HTR-8/SVneo (cell line): ENCODE results near the gene WWP2.
A peak's percentile ranks its signal among the peaks of the same experiment; 100 is the strongest.
"Not testable (repeated sequence)": the region's sequence is repeated elsewhere in the genome, so short reads cannot be mapped to it uniquely, and the experiment has no call there.

Source experiments
- DNase-seq: peaks from one replicate; pipeline ENCODE4 v3.0.0; 2011; ENCODE audit warnings: low spot score, mixed read lengths; ENCODE audit not compliant: insufficient read length
- FAIRE-seq: peaks from 2 replicates; lab custom pipeline; 2011; peaks lifted over from hg19 to GRCh38; lab: Jason Lieb, UNC

Gene WWP2

DNA sequence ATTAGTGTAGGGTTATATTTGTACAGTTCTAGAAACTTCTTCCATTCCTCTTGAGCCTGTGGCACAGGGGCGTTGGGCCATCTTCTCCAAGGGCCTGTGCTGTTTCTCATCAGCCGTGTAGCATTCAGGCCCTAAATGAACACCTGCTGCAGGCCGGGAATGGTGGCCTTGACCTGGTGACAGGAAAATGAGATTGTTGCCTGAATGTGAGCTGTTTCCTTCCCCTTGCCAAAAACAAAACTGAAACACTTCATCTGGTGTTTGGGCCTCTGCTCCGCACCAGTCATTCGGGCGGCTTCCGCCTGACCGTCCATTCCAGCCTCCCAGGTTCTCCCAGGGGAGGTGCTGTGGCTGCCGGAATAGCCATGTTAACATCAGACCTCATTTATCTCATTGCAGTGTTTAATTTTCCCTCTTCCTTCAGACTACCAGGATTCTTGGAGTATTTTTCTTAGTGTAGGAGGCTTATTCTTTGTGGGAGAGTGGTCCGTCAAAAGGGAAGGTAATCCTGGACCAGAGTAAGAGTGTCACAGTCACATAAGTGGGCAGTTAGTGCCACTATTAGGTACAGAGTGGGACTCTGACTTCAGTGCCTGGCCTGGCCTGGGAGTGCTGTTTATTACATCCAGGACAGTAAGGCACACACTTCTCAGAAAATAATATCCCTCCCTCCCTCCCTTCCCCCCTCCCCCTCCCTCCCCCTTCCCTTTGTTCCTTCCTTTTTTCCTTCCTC lies 61.9 kb downstream of the WWP2 start:
- no peak for FAIRE-seq
- no peak for DNase-seq

DNA sequence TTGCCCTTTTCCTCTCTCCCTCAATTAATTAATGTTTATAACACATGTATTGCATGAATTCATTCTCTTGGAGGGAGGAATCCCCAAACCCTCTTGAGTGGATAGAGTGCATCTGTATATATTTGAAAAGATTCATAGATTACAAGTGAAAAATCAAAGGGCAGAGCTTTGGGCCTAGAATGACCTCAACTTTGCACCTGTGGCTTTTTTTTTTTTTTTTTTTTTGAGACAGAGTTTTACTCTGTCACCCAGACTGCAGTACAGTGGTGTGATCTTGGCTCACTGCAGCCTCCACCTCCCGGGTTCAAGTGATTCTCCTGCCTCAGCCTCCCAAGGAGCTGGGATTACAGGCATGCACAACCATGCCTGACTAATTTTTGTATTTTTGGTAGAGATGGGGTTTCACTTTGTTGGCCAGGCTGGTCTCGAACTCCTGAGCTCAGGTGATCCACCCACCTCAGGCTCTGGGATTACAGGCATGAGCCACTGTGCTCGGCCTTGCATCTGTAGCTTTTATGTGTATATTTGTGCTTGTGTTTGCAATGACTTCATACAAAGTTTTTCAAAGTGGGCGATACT lies 62.5 kb downstream of the WWP2 start:
- not testable (repeated sequence) for DNase-seq, FAIRE-seq

DNA sequence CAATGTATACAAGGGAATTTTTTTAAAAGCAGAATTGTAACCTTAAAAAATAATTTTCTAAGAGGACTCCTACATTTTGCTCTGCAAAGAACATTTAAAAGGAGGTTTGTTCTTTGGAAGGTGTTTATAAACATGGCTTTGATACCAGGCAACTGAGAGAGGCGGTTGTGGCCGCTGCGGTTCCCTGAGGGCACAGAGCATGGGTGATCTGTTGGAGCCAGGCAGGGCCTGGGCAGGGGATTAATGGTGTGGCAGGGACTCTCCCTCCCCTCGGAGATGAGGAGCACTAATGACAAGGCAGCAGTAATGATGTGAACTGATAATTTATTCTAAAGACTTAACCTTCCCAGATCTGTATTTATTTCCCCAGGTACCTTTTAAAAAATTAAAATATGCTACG lies 65.4 kb downstream of the WWP2 start:
- DNase-seq (no peak), FAIRE-seq (no peak)

DNA sequence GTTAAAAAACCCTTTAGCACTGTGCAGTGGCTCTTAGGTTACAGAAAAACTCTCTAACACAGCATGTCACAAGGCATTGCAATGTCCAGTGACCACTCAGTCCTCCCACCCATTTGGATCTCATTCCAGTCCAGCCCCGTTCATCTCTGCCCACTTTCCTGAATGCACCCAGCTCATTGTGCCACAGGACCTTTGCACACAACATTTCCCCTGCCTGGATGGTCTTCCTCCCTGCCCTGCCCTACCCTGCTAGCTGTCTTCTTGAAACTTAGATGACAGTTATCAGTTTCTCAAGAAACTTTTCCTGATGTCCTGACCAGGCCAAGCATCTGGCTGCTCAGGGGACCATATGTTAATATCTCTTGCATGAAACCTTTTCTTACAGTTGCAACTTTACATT lies 67.2 kb downstream of the WWP2 start:
- peak; percentile 23 for FAIRE-seq
- DNase-seq: no peak

DNA sequence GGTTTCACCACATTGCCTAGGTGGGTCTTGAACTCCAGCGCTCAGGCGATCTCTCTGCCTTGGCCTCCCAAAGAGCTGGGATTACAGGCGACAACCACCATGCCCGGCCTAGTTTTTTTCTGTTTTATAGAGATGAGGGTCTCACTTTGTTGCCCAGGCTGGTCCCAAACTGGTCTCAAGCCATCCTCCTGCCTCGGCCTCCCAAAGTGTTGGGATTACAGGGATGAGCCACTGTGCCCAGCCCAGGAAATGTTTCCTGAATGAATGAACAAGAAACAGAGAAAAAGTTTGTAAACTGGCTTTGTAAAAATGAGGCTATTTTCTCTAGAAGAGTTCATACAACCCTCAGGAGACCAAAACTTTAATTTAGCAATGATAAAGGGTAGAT lies 68.0 kb downstream of the WWP2 start:
- FAIRE-seq (no peak), DNase-seq (no peak)

DNA sequence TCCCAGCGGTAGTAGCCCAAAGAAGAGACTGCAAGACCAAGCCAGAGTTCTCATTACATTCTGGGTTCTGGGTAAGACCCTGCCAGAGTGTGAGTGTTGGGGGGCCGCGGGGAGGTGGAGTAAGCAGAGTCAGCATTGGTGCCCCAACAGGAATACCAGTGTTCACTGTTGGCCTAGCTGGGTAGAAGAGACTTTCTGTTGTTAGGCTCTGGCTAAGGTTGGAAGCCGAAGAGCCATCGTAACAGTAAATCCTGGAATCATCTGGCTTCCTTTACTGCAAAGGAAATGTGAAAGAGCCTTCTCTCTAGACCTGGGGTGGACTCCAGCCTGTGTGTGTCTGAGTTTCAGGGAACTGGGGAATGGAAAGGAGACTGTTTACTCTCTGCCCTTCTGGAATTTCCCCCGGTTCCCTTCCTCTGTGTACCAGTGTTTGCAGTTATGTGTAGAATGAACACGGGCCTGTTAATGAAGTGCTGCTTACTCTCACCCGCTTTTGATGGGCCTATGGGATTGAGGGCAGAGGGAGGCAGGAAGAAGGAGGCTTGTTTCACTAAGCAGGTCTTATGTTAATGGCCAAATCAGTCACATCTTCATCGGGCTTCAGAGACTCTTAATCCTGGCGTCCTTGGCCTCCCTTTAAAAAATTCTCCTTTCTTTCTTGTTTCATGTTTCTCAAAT lies 68.5 kb downstream of the WWP2 start:
- FAIRE-seq (no peak), DNase-seq (no peak)

DNA sequence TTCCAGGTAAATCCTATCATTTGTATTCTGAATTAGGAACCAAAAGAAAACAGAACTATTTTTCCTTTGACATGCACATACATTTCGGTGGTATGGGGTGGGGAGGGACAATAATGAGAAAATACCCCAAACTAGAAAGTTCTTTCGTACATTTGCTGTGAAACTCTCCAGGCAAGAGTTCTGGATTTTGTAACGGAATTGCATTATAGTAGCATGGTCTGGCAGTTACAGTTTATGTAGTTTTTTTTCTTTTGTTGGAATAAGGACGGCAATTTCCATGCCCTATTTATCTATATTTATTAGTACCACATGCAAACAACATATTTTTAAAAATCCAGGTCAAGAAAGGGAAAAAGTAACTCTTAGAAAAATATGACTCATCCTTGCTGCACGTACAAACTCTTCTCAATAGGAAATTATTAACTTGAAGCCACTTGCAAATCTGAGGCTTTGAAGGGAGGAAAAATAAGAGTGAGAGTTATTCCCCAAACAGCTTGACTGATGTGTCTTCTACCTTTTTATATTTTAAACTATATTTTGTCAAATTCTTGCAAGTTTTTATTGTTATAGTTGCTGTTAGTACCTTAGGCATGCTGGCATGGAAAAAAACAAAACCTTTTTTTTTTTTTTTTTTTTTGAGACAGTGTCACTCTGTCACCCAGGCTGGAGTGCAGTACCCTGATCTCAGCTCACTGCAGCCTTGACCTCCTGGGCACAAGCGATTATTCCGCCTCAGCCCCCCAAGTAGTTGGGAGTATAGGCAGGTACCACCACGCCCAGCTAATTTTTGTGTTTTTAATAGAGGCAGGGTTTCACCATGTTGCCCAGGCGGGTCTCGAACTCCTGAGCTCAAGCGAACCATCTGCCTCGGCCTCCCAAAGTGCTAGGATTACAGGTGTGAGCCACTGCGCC lies 69.3 kb downstream of the WWP2 start:
- no peak for FAIRE-seq
- no peak for DNase-seq

DNA sequence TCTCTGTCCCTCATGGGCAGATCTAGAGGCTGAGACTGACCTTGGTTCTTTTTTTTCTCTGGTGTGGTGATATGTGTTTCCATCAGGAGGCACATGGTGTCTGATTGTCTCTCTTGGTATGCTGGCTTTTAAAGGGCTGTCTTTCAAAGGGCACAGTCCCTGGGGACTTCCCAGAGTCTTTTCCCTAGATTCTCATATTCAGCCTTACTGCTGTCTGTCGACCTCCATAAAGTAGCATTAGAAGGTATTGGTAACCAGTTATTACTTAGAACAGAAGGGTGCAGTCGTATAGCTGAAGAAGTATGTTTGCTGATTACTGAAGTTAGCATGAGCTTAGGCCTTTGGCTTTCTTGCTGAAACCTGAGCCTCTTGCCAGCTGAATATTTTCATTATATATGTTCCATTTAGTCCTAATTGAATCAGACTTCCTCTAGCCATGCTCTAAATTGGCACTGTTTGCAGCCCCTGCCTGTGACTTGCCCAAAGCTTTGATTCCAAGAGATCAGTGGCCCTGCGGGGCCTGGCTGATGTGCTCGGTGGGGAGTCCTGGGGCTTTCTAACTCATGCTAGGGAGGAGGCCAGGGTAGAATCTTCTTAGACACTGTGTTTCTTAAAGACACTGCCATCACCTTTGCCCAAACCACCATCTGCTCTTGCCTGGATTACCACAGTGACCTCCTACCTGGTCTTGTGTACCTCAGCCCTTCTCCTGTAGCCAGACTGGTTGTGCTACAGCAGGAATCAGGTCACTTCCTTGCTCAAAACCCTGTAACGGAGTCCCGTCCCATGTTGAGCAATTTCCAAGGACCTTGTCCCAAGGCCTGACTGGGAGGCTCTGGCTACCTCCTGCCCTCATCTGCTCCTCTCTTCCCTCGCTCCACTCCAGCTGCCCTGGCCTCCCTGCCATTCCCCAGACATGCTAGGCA lies 71.5 kb downstream of the WWP2 start:
- peak; percentile 36 for FAIRE-seq
- no peak for DNase-seq

DNA sequence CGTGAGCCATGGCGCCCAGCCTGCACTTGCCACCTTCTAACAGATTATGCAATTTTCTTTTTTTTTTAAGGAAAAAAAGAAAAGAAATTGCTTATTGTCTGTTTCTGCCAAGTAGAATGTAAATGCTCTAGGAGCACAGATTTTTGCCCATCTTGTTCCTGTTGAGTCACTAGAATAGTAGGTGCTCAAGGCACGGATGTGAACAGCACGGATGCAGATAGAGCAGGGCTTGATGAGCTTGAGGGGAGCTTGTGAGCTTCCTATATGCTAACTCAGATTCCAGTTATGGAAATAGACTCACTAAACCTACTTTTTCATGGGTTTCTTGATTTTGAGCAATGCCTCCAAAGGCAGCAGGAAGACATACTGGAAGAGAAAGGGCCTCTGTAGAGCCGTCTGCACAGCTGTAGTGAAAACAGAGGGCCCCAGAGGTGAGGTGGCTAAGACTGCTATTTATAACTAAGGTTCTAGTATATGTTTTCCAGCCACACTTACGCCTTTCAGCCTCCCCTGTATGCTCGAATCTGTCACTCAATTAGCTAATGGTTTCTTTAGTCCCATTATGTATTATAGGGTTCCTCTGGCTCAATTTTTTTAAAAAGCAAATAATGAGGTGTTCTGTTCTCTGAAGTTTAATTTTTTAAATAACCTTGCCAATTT lies 72.8 kb downstream of the WWP2 start:
- DNase-seq: no peak

DNA sequence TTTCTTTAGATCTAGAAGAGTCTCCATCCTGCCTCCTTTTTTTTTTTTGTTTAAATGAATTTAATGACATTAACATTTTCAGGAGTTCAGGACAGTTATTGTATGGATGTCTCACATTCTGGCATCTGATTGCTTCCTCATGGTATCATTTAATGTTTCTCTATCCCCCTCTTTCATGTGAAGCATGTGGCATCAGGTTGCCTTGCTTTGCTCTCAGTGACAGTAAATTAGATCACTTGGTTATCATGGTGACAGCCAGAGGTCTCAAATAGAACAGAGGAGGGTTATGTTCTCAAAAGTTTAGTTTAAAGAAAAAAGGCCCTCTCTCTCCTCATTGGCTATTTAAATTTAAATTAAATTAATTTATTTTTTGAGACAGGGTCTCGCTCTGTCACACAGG lies 74.1 kb downstream of the WWP2 start:
- DNase-seq (no peak), FAIRE-seq (no peak)

More for the DNA sequence above, 72.8 kb downstream of the WWP2 start:
- no peak for FAIRE-seq

DNA sequence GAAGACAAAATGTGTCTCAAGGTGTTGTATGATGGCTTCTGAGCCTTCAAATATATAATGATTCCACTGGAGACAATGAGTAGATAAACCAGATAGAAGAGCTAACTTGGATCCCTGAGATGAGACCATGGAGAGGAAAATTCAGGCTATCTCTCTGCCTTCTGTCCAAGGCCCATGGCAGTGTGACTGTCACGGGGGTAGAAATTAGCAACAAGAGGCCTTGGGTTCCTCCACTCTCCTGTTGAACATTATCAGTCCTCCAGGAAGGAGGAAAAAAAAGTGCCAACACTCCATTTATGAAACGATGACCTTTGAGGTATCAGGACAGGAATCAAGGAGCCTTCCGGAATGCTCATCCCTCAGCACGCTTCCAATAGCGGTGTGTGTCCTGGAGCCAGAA lies 75.2 kb downstream of the WWP2 start:
- DNase-seq (no peak), FAIRE-seq (no peak)

DNA sequence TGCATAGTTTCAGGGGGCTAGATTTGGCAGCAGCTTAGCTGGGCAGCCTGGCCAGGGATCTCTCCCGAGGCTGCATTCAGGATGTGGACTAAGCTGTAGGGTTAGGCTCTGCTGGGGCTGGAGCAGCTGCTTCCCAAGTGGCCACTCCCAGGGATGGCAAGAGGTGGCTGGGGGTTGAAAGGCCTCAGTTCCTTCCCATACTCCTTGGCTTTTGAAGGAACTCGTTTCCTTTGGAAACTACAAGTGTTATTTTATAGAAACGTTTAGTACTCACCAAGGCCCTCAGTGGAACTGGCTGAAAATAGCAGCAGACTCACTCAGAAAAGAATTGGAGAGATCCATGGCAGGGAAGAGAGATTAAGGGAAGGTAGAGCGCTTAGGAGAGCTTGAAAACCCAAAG lies 76.4 kb downstream of the WWP2 start:
- no peak for FAIRE-seq

DNA sequence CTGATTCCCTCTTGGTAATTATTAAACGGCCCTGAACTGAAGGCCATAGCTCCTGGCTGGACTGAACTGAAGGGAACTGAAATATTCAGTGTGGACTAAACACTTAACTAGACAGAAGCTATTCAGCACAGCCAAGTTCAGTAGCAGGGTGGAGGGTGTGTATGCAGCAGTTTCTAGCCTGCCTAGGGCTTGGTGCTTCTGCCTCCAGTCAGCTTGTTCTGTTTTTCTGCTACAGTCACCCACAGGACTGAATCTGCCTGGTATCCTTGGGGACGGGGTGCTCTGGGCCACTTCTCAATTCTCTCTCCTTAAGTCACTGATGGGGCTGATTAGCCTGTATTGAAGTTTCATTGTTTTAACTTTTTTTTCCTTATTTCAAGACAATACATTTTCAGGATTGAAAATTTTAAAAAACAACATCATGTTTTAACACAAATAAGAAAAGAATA lies 77.1 kb downstream of the WWP2 start:
- no peak for DNase-seq
- peak; percentile 46 for FAIRE-seq

More for the DNA sequence above, 76.4 kb downstream of the WWP2 start:
- no peak for DNase-seq

DNA sequence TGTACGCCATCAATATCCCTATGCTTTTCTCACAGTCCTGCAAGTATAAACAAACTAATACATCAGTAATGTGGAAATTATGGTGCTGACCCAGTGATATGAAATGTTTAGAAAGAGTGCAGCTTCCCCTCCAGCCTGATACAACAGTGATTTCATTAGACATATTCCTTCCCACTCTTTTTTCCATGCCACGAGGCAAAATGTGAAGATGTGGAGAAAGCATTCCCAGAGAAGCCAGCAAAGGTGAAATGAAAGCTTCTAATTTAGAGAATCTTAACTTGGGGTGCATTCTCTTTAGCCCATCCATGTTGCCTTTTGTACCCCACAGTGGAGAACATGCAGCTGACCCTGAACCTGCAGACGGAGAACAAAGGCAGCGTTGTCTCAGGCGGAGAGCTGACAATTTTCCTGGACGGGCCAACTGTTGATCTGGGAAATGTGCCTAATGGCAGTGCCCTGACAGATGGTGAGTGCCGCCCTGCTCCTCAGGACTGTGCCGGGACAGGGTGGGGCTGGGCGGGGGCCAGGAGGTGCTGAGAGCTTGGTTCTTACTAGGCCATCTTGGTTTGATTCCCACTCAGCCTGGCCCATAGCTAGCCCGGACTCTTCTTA lies 77.8 kb downstream of the WWP2 start:
- DNase-seq (no peak), FAIRE-seq (no peak)

DNA sequence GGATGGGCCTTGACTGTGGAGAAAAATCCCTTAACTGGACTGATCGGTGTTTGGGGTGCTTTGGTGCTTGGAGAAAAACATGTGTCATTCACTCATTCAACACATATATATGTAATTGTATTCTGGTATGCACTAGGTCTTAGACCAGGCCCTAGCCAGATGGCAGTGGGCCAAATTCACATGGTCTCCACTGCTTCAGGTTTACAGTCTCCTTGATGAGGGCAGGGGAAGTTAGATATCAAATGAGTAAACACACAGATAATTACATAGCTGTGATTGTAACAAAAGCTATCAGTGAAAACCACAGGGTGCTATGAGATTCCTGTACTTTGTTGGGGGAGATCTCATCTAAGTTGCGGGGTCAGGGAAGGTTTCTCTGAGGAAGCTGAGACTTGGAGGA lies 78.8 kb downstream of the WWP2 start:
- no peak for DNase-seq
- no peak for FAIRE-seq

DNA sequence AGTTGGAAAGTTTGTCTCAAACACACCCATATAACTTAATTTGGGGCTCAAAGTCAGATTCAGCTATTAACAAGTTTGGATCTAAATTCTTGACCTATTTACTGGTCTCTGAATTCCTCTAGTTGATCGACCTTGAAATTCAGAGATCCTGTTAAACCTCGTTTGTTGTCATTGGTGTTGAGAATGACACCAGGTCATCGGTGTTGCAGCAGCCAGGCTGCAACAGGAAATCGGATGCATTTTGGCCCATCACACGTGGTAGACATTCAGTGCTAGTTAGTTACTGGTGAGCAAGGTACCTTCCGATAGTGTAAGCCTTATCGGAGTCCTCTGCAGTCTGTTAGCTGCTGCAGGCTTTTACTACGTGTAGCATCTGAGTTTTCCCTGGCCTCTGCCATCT lies 82.3 kb downstream of the WWP2 start:
- DNase-seq: no peak
- peak; percentile 77 for FAIRE-seq

DNA sequence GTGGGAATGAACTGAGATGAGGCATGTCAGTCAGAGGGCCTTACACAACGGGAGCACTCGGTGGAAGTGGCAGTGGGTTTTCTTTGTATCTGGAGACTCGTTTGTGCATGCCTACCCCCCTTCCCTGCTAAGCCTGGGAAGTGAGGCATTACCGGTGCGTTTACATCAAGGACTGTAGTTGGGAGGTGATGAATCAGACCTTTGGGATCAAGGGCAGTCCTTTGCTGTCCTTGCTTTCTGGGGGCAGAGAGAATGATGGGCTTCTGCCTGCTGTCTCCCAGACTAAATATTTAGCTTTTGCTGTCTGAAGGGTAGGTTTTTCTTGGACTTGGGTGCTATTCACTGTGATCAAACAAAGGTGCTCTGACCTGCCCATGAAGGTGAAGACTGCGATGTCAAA lies 83.0 kb downstream of the WWP2 start:
- FAIRE-seq (no peak), DNase-seq (no peak)

DNA sequence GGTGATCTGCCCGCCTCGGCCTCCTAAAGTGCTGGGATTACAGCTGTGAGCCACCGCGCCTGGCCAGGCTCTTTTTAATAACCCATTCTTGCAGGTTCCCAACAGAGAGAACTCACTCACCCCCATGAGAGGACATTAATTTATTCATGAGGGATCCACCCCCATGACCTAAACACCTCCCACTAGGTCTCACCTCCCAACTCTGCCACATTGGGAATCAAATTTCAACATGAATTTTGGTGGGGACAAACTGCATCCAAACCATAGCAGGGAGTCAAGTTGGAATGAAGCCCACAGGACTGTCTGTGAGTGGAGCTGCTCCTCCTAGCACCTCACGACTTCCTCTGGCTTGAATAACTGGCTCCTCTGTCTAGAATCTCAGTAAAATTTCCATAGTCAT lies 85.5 kb downstream of the WWP2 start:
- DNase-seq: no peak
- no peak for FAIRE-seq
